Gastrocnemius medialis (tissue), 4 donors: ENCODE results near the gene KCNIP3. TPM values are rescaled to one million over a fixed set of nuclear protein-coding genes. Genes with fewer than 3 reads are reported as not detected.

Source experiments
- ATAC-seq, 2 donors: fragments of 150-250 bp; one replicate each; pipeline ENCODE4 v1.9.1; 2016
- DNase-seq, 2 donors: peaks; one replicate each; pipeline ENCODE4 v3.0.0-alpha.2; 2019
- H3K27ac ChIP-seq, 4 donors: fragments of 200-600 bp; sonication (generic); 1 replicate in 1 of 4; 2 replicates in 3 of 4; pipeline ENCODE4 v1.5.1; 2016 to 2018; ENCODE audit warnings: mild to moderate bottlenecking in 2 of 4, moderate library complexity in 1 of 4
- H3K27me3 ChIP-seq, 3 donors: fragments of 200-600 bp; sonication (generic) in 2 of 3; 1 replicate in 1 of 3; 2 replicates in 2 of 3; pipeline versions ENCODE4 v1.5.1 to v1.6.0; 2016 to 2019; ENCODE audit warnings: mild to moderate bottlenecking in 1 of 3, moderate library complexity in 1 of 3
- H3K36me3 ChIP-seq, 2 donors: fragments of 200-600 bp; sonication (generic) in 1 of 2; one replicate each; pipeline ENCODE4 v1.5.1; 2017 to 2018
- H3K4me1 ChIP-seq, 2 donors: fragments of 200-600 bp; sonication (generic) in 1 of 2; one replicate each; pipeline ENCODE4 v1.5.1; 2016 to 2017; ENCODE audit warnings: mild to moderate bottlenecking in 2 of 2
- H3K4me3 ChIP-seq, 4 donors: fragments of 200-600 bp; sonication (generic) in 3 of 4; 1 replicate in 1 of 4; 2 replicates in 3 of 4; pipeline ENCODE4 v1.5.1; 2016 to 2019; ENCODE audit warnings: mild to moderate bottlenecking in 2 of 4
- H3K9me3 ChIP-seq, 3 donors: fragments of 200-600 bp; sonication (generic) in 2 of 3; 1 replicate in 1 of 3; 2 replicates in 2 of 3; pipeline ENCODE4 v1.5.1; 2016 to 2019
- POLR2A ChIP-seq, 2 donors: fragments of 450-650 bp; IDR thresholded peaks; one replicate each; pipeline ENCODE4 v1.6.1; 2017; ENCODE audit warnings: antibody characterized with exemption in 2 of 2, mild to moderate bottlenecking in 2 of 2, moderate library complexity in 2 of 2
- in situ Hi-C, 4 donors: fragments of 200-750 bp; cut with MboI; loops; one replicate each; pipeline versions ENCODE4 v1.15.0 to v1.8.0; 2017; ENCODE audit warnings: low sequenced_read_pairs in 4 of 4
- intact Hi-C: fragments of 100-400 bp; cut with DNase I; formaldehyde crosslinking; loops from one replicate; pipeline ENCODE4 v1.15.1; 2023; ENCODE audit warnings: low total_unique reads
- total RNA-seq, 4 donors: library from RNA; depleted of rRNA; stranded (reverse); fragments of >200 nt; gene quantifications; one replicate each; pipeline versions ENCODE4 v1.1.0 to v1.2.3, GENCODE V29; 2016
- TF ChIP-seq, protein P1 (sequence below), 5 experiments: fragments of 450-650 bp in 3 of 5; fragments of 200-600 bp in 2 of 5; sonication (generic) in 2 of 5; IDR thresholded peaks in 4 of 5; conservative IDR thresholded peaks in 1 of 5; 1 replicate in 4 of 5; 2 replicates in 1 of 5; pipeline ENCODE4 v1.5.1; 2016 to 2019; ENCODE audit warnings: antibody characterized with exemption in 5 of 5, mild to moderate bottlenecking in 3 of 5, moderate library complexity in 3 of 5

The KCNIP3 gene
- total RNA-seq, 4 donors from 2014 or later, result 0.55 to 2.9 (median 1.0) TPM

DNA sequence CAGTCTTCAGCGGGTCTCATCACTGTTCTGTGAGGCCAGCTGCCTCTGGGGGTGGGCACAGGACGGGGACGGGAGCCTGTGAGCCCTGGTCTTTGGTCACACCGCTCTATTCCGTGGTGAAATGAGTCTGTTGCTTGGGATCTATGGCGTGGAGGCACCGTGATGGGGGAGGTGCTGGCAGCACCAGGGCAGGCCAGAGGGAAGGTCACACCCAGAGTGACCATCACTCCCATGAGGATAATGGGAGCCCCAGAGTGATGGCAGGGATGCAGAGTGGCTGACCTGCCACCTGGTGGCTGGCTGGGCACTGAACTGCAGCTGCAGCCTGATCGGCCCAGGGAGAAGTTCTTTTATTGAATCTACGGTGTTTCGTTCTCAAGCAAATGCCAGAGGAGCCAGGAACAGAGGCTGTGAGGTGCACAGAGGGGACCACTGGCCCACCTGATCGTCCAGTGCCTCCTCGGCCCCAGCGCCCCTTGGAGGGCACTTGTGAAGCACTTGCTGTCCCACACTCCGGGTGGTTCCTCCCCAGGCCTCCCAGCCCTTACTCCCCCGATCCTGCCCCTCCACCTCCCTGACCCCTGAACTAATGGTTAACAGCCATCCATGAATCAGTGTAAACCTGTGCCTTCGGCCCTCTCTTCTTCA lies 17.9 kb downstream of the KCNIP3 start:
- no peak overlapping the region for H3K4me3 ChIP-seq
- ATAC-seq, result peak in 1 of 2 donors; percentile 33
- TF ChIP-seq POLR2A (IDR thresholded peaks at IDR 0.05), result no peak
- TF ChIP-seq, protein P1, sequence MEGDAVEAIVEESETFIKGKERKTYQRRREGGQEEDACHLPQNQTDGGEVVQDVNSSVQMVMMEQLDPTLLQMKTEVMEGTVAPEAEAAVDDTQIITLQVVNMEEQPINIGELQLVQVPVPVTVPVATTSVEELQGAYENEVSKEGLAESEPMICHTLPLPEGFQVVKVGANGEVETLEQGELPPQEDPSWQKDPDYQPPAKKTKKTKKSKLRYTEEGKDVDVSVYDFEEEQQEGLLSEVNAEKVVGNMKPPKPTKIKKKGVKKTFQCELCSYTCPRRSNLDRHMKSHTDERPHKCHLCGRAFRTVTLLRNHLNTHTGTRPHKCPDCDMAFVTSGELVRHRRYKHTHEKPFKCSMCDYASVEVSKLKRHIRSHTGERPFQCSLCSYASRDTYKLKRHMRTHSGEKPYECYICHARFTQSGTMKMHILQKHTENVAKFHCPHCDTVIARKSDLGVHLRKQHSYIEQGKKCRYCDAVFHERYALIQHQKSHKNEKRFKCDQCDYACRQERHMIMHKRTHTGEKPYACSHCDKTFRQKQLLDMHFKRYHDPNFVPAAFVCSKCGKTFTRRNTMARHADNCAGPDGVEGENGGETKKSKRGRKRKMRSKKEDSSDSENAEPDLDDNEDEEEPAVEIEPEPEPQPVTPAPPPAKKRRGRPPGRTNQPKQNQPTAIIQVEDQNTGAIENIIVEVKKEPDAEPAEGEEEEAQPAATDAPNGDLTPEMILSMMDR (IDR thresholded peaks at IDR 0.05 in 4 of 5, conservative IDR thresholded peaks at IDR 0.05 in 1 of 5), result peak in 4 of 5 experiments; percentile 27 to 39 (median 32)
- in situ Hi-C loops, result no loop called here
- no peak overlapping the region for H3K27ac ChIP-seq
- no peaks in the 10 kb centered on the region for H3K4me1 ChIP-seq
- no peaks in the 10 kb centered on the region for H3K36me3 ChIP-seq
- H3K27me3 ChIP-seq, result peaks cover 0 to 5% (median 0%) of the 10 kb centered on the region in 3 donors
- intact Hi-C loops, result loop anchor here (2.0 kb wide), 2 partner anchors 82 to 122 kb away; no protein-coding TSS in a partner anchor
- no peaks in the 10 kb centered on the region for H3K9me3 ChIP-seq
- no peak for DNase-seq

DNA sequence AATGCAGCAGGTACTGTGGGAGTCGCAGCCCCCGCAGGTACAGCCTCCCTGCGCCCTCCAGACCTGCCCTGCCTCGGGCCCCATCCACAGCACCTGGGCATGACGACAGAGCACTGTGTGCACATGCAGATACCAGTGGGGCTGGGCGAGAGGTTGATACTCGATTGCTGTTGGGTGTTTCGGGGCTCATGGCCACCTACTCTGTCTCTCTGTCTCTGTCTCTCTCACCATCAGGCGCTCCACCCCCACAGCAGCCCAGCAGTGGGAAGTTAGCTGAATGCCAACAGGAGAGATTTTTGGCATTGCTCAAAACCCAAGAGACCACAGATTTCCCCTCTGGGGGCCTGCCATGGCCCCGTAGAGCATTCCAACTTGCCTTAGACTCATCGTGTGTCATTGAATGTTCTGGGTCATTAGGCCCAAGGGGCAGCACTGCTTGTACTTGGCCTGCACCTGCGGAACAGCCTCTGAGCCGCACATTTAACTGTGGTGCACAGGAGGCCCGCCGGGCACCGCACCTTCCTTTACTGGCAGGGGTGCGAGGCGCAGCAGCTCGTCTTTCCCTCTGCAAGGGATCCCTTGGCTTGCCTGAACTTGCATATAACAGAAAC lies 18.8 kb downstream of the KCNIP3 start:
- no peak for TF ChIP-seq POLR2A (IDR thresholded peaks at IDR 0.05)
- TF ChIP-seq, protein P1 (IDR thresholded peaks at IDR 0.05 in 4 of 5, conservative IDR thresholded peaks at IDR 0.05 in 1 of 5), result no peak
- Histone ChIP-seq H3K4me1 (no peaks in the 10 kb centered on the region), H3K27me3 (peaks cover 0 to 5% (median 0%) of the 10 kb centered on the region in 3 donors), H3K36me3 (no peaks in the 10 kb centered on the region), H3K9me3 (no peaks in the 10 kb centered on the region), H3K27ac (no peak overlapping the region), H3K4me3 (no peak overlapping the region)
- DNase-seq (no peak), ATAC-seq (no peak)
- in situ Hi-C loops, result no loop called here
- intact Hi-C loops, result loop anchor here (2.0 kb wide), 2 partner anchors 83 to 123 kb away; no protein-coding TSS in a partner anchor

DNA sequence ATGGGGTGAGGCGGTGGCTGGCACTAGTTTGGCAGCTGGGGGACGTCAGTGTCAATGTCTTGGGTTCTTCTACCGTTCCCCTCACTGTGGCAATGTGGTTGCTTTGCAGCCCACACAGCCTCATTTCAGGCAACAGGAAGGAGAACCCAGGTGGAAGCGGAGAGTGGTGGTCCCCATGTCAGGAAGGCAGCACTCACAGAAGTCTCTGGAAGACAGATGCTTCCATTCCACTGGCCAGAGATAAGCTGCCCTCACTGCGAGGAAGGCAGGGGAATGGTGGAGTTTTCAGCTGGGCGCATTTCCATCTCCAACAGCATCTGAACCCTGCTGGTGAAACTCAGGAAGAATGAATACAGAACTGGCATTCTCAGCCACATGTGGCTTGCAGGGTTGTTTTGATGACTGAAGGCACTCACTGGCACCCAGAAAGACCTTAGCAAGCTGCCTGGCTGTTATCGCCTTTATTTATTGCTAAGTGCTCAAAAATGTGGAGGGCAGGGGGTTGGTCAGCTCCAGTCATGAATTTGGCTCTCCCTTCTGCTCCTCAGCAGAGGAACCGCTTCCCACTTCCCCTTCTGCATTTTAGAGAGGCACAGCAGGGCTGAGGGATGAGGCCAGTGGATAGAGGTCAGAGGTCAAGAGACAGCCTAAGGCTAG lies 19.4 kb downstream of the KCNIP3 start:
- ATAC-seq (no peak), DNase-seq (no peak)
- no peaks in the 10 kb centered on the region for H3K4me1 ChIP-seq
- no peak overlapping the region for H3K27ac ChIP-seq
- no peak for TF ChIP-seq POLR2A (IDR thresholded peaks at IDR 0.05)
- TF ChIP-seq, protein P1 (IDR thresholded peaks at IDR 0.05 in 4 of 5, conservative IDR thresholded peaks at IDR 0.05 in 1 of 5), result no peak
- H3K4me3 ChIP-seq, result no peak overlapping the region
- H3K36me3 ChIP-seq, result no peaks in the 10 kb centered on the region
- peaks cover 0 to 5% (median 0%) of the 10 kb centered on the region in 3 donors for H3K27me3 ChIP-seq
- intact Hi-C loops (no loop called here), in situ Hi-C loops (no loop called here)
- no peaks in the 10 kb centered on the region for H3K9me3 ChIP-seq

DNA sequence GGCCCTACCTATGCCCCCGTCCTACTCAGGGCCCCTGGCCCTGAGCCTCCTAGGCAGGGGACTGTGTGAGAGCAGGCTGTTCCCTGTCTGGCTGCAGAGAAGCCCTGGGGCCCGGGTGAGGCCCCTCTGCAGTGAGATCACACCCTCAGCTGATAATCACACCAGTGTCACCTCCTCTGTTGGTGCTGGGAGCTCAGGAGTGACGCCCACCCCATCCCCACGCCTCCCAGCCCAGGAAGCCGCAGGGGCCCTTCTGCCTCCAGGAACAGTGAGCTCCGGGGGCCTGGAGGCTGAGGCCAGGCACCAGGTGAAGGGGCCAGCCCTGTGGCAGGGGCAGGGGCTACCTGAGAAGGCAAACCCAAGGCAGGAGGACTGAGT lies 20.0 kb downstream of the KCNIP3 start:
- TF ChIP-seq POLR2A (IDR thresholded peaks at IDR 0.05), result no peak
- TF ChIP-seq, protein P1 (IDR thresholded peaks at IDR 0.05 in 4 of 5, conservative IDR thresholded peaks at IDR 0.05 in 1 of 5), result no peak
- no peak for ATAC-seq
- H3K4me3 ChIP-seq, result no peak overlapping the region
- H3K36me3 ChIP-seq, result no peaks in the 10 kb centered on the region
- no peaks in the 10 kb centered on the region for H3K9me3 ChIP-seq
- no peaks in the 10 kb centered on the region for H3K4me1 ChIP-seq
- no peak for DNase-seq
- H3K27me3 ChIP-seq, result peaks cover 0 to 5% (median 0%) of the 10 kb centered on the region in 3 donors
- intact Hi-C loops (no loop called here), in situ Hi-C loops (no loop called here)
- H3K27ac ChIP-seq, result no peak overlapping the region
